PC-9 (cell line): ENCODE data around the gene FAM72B.
"Not testable (repeated sequence)": the region's sequence is repeated elsewhere in the genome, so short reads cannot be mapped to it uniquely, and the experiment has no call there.

Experiments
- CTCF ChIP-seq: fragments of 200-600 bp; sonication (generic); conservative IDR thresholded peaks from 2 replicates; pipeline ENCODE4 v1.6.1; 2017; ENCODE audit warnings: mixed run types, antibody characterized with exemption, mild to moderate bottlenecking, moderate library complexity
- EZH2 ChIP-seq: fragments of 200-600 bp; sonication (generic); IDR thresholded peaks from 2 replicates; pipeline ENCODE4 v1.8.0; 2017; ENCODE audit warnings: antibody characterized with exemption, low read depth

GRCh38 chr1:121155671-121156358, 28.3 kb downstream of the FAM72B start:
- not testable (repeated sequence) for TF ChIP-seq EZH2, CTCF
